GM12865 (cell line): ENCODE results near the gene TTC5.

Experiments
- DNase-seq: peaks from one replicate; pipeline ENCODE4 v3.0.0; 2010; ENCODE audit warnings: low read depth
- H3K4me3 ChIP-seq: 2 replicates; pipeline ENCODE4 v1.5.1; 2011; ENCODE audit warnings: mild to moderate bottlenecking, low read depth, low read length, control low read depth
- CTCF ChIP-seq: IDR thresholded peaks from 2 replicates; pipeline ENCODE4 v1.5.1; 2011; ENCODE audit warnings: low read length, control low read depth, low read depth, inconsistent platforms; ENCODE audit not compliant: insufficient read depth; ENCODE audit errors: missing control alignments

TTC5 gene

GRCh38 chr14:20331053-20331613 is 25.4 kb upstream of the TTC5 start:
- no peak for DNase-seq
- TF ChIP-seq CTCF = no peak
- peak overlapping the region; percentile 100 for H3K4me3 ChIP-seq

GRCh38 chr14:20329355-20329754 is 23.6 kb upstream of the TTC5 start:
- no peak for DNase-seq
- TF ChIP-seq CTCF = no peak
- H3K4me3 ChIP-seq = no peak overlapping the region

GRCh38 chr14:20328705-20329104 is 23.0 kb upstream of the TTC5 start:
- no peak for TF ChIP-seq CTCF
- H3K4me3 ChIP-seq = no peak overlapping the region
- DNase-seq = no peak

- no peak overlapping the region for H3K4me3 ChIP-seq
- TF ChIP-seq CTCF = peak; percentile 65
- peak; percentile 70 for DNase-seq
These were observed 21.5 kb upstream of the TTC5 start for GRCh38 chr14:20327005-20327869.

- no peak overlapping the region for H3K4me3 ChIP-seq
- no peak for DNase-seq
- no peak for TF ChIP-seq CTCF
These were observed 12.0 kb upstream of the TTC5 start for GRCh38 chr14:20317720-20318119.

- no peak overlapping the region for H3K4me3 ChIP-seq
- no peak for TF ChIP-seq CTCF
- no peak for DNase-seq
These were observed 8.3 kb upstream of the TTC5 start for GRCh38 chr14:20314026-20314425.
